T-helper 1 cell treated with Interleukin-12 subunit alpha and Interleukin-12 subunit beta and Interleukin-4 antibody, amounts not matched to agents 30 ng/mL and 1 ng/mL, for 36 hours (primary cell): ENCODE data around the gene TBC1D22A. TPM values are rescaled to one million over a fixed set of nuclear protein-coding genes. Genes with fewer than 3 reads are reported as not detected.

Experiments used
- intact Hi-C: fragments of 100-400 bp; cut with micrococcal nuclease; formaldehyde crosslinking; loops from one replicate; pipeline ENCODE4 v1.15.1; 2024
- total RNA-seq: library from RNA; stranded (reverse); gene quantifications from 2 replicates; pipeline ENCODE4 v1.2.3, GENCODE V29; 2022

Gene TBC1D22A
- total RNA-seq, 1 donor from 2014 or later: 39.3 TPM

DNA sequence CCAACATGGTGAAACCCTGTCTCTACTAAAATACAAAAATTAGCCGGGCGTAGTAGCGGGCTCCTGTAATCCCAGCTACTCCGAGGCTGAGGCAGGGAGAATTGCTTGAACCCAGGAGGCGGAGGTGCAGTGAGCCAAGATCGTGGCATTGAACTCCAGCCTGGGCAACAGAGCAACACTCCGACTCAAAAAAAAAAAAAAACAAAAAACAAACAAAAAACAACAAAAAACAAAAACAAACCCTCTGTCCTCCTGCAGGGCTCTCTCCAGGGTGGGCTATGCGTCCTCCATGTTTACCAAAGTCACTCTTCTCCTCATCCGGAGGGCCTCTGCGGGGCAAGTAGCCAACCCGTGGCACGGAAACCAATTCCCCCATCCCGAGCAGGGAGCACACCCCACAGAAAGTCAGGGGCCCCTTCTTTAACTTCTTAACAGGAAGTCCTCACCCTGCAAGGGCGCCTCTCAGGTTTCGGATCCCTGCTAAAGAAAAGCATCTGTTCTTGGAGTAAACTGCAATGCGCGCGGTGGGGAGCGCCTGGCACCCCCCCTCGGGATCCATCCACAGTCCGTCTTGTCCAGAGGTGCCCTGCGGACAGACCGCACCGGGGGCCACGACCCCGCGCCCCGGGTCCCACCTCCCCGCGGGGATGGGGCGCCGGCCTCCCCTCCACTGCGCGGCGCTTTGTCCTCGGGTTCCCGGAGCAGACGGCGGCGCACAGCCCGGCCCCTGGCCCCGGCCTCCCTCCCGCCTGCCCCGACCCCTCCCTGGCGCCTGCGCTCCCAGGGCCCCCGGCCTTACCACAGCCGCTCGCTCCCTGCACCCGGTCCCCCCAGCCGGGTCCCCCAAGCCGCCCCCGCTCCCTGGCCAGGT is 25.1 kb upstream of the TBC1D22A start:
- intact Hi-C loops: loop anchor here (1.0 to 2.0 kb wide), 3 partner anchors 123 to 587 kb away; partner anchors contain the start of gene PPARA

DNA sequence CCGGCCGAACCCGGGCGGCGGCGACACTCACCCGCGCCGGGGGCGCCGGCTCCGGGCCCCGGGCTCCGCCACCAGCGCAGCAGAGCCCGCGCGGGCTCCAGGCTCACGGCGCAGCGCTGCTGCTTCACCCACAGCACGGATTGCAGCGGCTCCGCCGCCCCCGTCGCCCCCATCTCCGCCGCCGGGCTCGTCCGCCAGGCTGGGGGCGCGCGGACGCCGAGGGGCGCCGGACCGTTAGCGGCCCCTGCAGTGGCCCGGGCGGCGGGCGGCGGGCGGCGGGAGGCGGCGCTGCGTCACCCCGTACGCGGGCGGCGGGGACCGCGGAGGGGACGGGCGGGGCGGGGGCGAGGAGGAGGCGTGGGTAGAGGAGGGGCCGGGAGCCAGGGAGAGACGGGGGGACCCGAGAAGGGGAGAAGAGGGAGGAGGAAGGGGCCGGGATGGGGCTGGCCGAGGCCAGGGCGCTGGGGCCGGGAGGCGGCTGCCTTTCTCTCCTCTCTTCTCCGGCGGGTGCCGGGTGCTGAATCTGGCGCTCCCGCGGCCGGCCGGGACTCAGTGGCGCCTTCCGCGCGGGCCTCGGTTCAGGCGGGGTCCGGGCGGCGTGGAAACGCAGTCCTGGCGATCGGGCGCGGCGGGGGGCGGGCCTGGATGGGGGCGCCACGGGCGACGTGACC is 24.3 kb upstream of the TBC1D22A start, which contains the start of gene CERK:
CERK (minus strand) TSS at position 277 of the 671 bp plus-strand sequence; CDS start at position 173, 104 bp downstream.
- intact Hi-C loops: loop anchor here (1.0 to 2.0 kb wide), 5 partner anchors 53 to 587 kb away; partner anchors contain the start of gene PPARA

GRCh38 chr22:46738647-46739093 is 23.8 kb upstream of the TBC1D22A start:
- intact Hi-C loops: loop anchor here (1.0 kb wide), 5 partner anchors 24 to 162 kb away; partner anchors contain the start of gene TBC1D22A

GRCh38 chr22:46739094-46739870 is 23.2 kb upstream of the TBC1D22A start:
- intact Hi-C loops: loop anchor here (1.0 kb wide), 3 partner anchors 23 to 65 kb away; partner anchors contain the start of gene TBC1D22A

DNA sequence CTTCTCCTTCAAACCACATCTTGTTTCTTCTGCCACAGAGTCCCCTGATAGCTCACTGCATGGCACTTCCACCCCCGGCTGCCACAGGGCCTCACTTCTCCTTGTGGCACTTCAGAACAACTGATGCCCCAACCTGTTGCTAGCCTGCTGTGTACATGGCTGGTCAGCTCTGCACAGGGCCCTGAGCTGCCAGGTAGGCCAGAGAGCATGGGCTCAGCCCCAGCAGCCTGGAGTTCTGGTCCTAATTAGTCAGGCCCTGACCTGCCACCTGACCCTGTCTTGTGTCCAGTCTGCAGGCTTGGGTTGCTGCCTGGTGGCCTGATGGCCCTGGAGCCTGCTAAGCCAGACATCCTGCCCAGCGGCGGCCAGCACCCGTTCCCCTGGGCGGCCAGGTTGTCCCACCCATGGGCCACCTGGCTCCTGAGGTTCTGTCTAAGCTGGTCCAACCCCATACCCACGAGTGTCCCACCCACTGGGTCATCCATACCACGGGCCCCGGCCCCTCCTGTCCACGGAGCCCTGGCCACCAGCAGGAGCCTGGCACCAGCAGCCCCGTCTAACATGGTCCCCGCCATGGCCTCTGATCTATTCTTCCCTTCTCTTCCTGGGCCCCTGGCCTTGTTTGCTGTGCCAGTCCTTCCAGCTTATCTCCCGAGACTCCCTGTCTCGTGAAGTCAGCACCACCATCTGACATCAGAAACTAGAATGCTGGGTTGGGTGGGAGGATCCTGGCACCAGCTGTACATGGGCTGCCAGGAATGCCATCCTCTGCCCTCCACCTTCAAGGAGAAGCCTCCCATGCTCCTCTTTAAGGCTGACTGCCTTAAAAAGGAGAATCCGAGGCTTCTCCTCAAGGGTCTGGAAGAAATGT is 21.3 kb upstream of the TBC1D22A start:
- intact Hi-C loops: no loop called here

DNA sequence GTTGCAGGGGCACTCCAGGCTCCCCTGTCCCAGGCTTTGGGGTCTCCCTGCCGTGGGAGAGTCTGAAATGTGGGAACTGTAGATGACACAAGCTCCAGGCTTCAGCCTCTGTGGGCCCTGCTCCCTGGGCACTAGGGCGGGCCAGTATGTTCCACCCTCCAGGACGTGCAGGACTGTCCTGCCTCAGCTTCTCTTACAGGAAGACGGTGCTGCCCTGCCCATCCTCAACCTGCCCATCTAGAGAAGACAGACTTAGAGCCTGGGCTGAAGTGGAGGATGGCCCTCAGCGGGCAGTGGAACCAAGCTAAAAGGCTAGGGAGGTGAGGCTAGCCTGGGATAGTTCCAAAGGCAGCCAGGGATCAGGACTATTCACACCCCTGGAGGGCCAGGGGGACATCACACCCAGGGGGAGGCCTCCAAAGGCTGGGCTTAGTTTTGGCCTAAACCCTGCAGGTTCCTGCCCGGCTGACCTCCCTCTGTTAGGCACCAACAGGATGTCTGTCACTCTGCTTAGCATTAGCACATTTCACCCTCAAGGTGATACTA is 20.4 kb upstream of the TBC1D22A start:
- intact Hi-C loops: no loop called here

GRCh38 chr22:46742576-46743221 is 19.8 kb upstream of the TBC1D22A start:
- intact Hi-C loops: no loop called here

GRCh38 chr22:46744581-46744980 is 17.9 kb upstream of the TBC1D22A start:
- intact Hi-C loops: no loop called here

- intact Hi-C loops: no loop called here
Observed at GRCh38 chr22:46746192-46746591, 16.3 kb upstream of the TBC1D22A start.

DNA sequence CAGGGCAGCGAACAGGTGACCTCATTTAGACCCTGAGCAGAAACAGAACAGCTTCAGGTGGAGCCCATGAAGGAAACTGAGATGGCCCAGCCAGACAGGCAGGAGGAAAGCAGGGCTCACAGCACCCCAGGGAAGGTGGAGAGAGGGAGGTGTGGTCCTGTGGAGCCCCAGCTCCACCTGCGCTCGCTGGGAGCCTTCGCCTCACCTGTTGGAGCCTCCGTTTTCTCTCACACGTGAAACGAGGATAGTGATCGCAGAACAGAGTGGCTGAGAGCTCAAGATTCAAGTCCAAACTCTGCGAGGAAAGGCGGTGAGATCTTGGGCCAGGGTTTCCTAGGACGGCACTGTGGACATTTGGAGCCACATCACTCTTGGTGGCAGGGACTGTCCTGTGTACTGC is 15.8 kb upstream of the TBC1D22A start:
- intact Hi-C loops: no loop called here

DNA sequence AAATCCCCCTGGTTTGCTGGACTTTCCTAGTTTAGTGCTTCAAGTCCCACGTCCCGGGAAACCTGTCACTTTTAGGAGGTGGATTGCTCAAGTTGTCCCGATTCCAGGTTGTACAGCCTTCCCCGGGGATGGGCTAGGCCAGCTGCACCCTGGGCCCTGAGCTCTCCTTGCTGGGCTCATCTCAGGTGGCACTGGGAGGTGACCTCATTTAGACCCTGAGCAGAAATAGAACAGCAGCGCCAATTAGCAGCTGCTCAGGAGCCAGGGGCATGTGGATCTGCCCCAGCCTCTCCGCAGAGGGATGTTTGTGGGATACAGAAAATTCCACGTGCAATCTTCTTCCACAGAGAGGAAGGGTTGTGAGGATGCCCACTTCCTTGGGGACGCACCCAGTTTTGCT is 14.8 kb upstream of the TBC1D22A start:
- intact Hi-C loops: no loop called here

- intact Hi-C loops: no loop called here
Observed at GRCh38 chr22:46748206-46748907, 14.1 kb upstream of the TBC1D22A start.

GRCh38 chr22:46748908-46749675 is 13.4 kb upstream of the TBC1D22A start:
- intact Hi-C loops: no loop called here

DNA sequence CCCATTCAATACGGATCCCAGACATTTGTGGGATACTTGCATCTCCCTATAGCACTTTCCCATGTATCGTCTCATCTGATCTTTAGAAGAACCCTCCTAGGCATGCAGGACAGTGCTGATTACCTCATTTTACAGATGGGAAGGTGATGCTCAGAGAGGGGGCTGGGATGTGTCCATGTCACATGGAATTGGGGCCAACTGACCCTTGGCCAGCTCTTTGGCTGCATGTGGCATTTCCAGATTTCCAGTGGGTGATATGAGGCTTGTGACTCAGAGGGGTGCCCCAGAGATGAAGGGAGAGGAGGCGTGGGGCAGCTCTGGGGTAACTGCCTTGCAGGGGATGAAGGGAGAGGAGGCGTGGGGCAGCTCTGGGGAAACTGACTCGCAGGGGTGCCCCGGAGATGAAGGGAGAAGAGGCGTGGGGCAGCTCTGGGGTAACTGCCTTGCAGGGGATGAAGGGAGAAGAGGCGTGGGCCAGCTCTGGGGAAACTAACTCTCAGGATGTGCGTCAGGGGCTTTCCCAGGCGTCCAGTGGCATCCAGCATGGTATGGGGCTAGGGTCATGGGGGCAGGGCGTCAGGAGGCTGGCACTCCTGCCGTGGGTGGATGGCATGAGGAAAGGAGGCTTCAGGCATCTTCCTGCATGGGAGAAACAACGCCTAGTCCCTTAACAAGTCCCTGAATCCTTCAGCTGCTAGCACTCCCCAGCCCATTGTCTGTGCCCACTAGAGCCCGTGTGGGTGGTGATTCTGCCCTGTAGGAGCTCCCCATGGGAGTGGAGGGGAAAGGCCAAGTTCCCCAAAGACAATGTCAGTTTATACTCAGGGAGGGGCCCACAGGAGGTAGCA is 12.5 kb upstream of the TBC1D22A start:
- intact Hi-C loops: no loop called here

GRCh38 chr22:46750530-46750800 is 12.0 kb upstream of the TBC1D22A start:
- intact Hi-C loops: no loop called here

GRCh38 chr22:46750863-46751443 is 11.5 kb upstream of the TBC1D22A start:
- intact Hi-C loops: no loop called here
